Astrocyte of the spinal cord (primary cell): Measurements from ENCODE around the gene TRPM1.

ENCODE experiments used
- DNase-seq: peaks from one replicate; pipeline ENCODE4 v3.0.0; 2011; ENCODE audit warnings: low read depth, low spot score
- H3K4me3 ChIP-seq: 2 replicates; pipeline ENCODE4 v1.5.1; 2011; ENCODE audit warnings: low read depth, mild to moderate bottlenecking, low read length, moderate library complexity
- in situ Hi-C: cut with HindIII; loops from 2 replicates; pipeline ENCODE4 v1.10.0; 2017; ENCODE audit warnings: low sequenced_read_pairs
- TF ChIP-seq, protein P1 (sequence below): IDR thresholded peaks from 2 replicates; pipeline ENCODE4 v1.5.1; 2012; ENCODE audit warnings: low read depth, mild to moderate bottlenecking, low read length, inconsistent platforms

Gene TRPM1

GRCh38 chr15:31147456-31147855 is 45.9 kb upstream of the TRPM1 start:
- in situ Hi-C loops, result no loop called here
- no peak overlapping the region for H3K4me3 ChIP-seq
- TF ChIP-seq, protein P1, sequence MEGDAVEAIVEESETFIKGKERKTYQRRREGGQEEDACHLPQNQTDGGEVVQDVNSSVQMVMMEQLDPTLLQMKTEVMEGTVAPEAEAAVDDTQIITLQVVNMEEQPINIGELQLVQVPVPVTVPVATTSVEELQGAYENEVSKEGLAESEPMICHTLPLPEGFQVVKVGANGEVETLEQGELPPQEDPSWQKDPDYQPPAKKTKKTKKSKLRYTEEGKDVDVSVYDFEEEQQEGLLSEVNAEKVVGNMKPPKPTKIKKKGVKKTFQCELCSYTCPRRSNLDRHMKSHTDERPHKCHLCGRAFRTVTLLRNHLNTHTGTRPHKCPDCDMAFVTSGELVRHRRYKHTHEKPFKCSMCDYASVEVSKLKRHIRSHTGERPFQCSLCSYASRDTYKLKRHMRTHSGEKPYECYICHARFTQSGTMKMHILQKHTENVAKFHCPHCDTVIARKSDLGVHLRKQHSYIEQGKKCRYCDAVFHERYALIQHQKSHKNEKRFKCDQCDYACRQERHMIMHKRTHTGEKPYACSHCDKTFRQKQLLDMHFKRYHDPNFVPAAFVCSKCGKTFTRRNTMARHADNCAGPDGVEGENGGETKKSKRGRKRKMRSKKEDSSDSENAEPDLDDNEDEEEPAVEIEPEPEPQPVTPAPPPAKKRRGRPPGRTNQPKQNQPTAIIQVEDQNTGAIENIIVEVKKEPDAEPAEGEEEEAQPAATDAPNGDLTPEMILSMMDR, result no peak

DNA sequence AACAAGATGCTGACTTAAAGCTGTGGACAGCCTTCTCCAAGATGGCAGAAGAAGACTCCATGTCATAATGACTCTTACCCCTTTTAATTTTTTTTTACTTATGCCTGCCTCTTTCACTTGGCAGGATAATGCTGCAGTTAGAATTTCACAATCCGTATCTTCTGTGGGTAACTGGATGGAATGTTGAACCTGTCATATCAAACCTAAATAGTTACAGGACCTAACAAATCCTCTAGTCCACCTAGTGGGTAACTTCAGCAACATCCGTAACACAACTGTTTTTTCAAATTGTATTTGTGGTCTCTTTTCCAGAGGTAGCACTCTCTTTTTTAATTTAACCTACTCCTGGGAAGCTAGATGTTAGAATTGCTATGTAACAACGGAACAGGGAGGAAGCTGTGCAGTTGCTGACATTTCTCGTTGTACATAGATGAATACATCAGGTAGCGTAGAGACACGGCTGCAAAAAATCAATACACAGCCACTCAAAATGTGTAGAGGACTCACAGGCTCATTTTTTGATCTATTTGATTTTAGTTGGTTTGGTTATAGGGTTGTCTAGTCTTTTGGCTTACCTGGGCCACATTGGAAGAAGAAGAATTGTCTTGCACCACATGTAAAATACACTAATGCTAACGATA is 43.9 kb upstream of the TRPM1 start:
- in situ Hi-C loops, result no loop called here
- no peak overlapping the region for H3K4me3 ChIP-seq
- TF ChIP-seq, protein P1, result peak; percentile 18
- DNase-seq, result no peak

More at GRCh38 chr15:31147456-31147855, 45.9 kb upstream of the TRPM1 start:
- no peak for DNase-seq

- DNase-seq, result no peak
- in situ Hi-C loops, result no loop called here
- TF ChIP-seq, protein P1, result no peak
- no peak overlapping the region for H3K4me3 ChIP-seq
Measured at GRCh38 chr15:31141792-31142191, 40.3 kb upstream of the TRPM1 start.

DNA sequence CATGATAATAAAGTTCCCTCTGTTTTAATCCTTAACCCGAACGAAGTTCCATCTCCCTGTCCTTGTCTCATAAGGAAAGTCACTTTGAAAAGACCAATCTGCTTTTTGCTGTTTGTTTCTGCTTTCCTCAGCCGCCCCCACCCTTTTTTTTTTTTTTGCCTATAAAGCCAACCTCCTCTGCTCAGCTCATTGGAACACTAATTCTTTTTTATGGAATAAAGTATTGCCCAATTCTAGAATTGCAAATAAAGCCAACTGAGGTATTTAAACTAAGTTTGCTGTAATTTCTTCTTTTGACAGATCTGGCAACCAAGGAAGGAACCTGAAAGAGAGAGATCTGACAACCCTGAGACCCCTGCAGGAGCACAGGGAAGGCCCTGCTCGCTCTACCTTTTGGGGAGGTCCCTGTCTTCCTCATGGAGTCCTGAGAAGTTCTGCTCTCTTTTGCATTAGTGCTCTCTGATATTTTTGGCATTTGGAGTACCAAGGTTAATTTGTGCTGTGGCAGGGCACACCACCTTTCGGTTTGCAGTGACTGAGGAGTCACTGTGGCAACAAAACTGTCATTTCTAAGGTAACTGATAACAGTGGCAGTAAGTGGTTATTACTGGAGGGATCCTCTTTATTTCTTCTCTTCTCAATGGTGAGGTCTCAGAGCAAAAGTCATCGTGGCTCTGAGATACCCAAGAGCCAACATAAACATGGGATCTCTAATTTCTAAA is 35.2 kb upstream of the TRPM1 start:
- H3K4me3 ChIP-seq, result no peak overlapping the region
- DNase-seq, result no peak
- in situ Hi-C loops, result no loop called here
- TF ChIP-seq, protein P1, result no peak

DNA sequence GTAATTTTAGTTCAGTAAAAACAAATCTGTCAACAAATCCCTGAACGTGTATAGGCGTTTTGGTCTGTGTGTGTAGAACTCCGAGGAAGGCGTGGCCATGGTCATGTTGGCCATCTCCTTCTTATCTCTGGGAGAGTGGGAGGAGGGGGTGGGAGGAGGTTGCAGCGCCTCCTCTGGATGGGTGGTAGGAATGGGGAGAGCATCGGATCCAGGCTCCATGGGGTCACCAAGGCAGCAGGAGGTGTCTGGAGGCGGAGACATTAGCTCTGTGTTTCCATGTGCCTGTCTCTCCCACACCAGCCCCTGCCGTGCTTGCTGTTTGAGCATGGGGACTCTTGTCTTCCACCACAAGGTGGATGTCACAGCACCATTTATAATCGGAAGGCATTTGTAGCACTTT is 34.5 kb upstream of the TRPM1 start:
- H3K4me3 ChIP-seq, result no peak overlapping the region
- DNase-seq, result no peak
- in situ Hi-C loops, result no loop called here
- TF ChIP-seq, protein P1, result no peak

GRCh38 chr15:31135523-31135922 is 34.0 kb upstream of the TRPM1 start:
- TF ChIP-seq, protein P1, result no peak
- in situ Hi-C loops, result no loop called here
- no peak overlapping the region for H3K4me3 ChIP-seq
- DNase-seq, result no peak
